DOHH2 (cell line): ENCODE measurements around the gene HERC4.
A peak's percentile ranks its signal among the peaks of the same experiment; 100 is the strongest.

ENCODE experiments used
- H3F3A ChIP-seq: fragments of 200-600 bp; sonication (generic), shearing (Covaris generic); 2 replicates; pipeline ENCODE4 v1.6.0; 2016; ENCODE audit warnings: antibody characterized with exemption, mild to moderate bottlenecking; ENCODE audit not compliant: control insufficient read depth, insufficient read depth
- H3K27ac ChIP-seq: fragments of 200-600 bp; sonication (generic); 2 replicates; pipeline ENCODE4 v1.5.1; 2014; ENCODE audit warnings: low read depth, mild to moderate bottlenecking, low read length, moderate library complexity
- H3K27me3 ChIP-seq: fragments of 200-600 bp; sonication (generic); 2 replicates; pipeline ENCODE4 v1.6.1; 2014; ENCODE audit warnings: mild to moderate bottlenecking, low read length, mixed read lengths; ENCODE audit not compliant: control insufficient read depth
- H3K36me3 ChIP-seq: fragments of 200-600 bp; sonication (generic); 2 replicates; pipeline ENCODE4 v1.6.1; 2014; ENCODE audit warnings: mild to moderate bottlenecking, low read length, moderate library complexity, mixed read lengths; ENCODE audit not compliant: control insufficient read depth
- H3K4me1 ChIP-seq: fragments of 200-600 bp; sonication (generic); 2 replicates; pipeline ENCODE4 v1.6.1; 2014; ENCODE audit warnings: mild to moderate bottlenecking, low read length, mixed read lengths; ENCODE audit not compliant: control insufficient read depth
- H3K4me2 ChIP-seq: fragments of 200-600 bp; sonication (generic); 2 replicates; pipeline ENCODE4 v1.6.0; 2014; ENCODE audit warnings: mild to moderate bottlenecking, low read length, moderate library complexity
- H3K4me3 ChIP-seq: fragments of 200-600 bp; sonication (generic); 2 replicates; pipeline ENCODE4 v1.5.1; 2014; ENCODE audit warnings: mild to moderate bottlenecking, low read length, mixed read lengths
- H3K79me2 ChIP-seq: fragments of 200-600 bp; sonication (generic); 2 replicates; pipeline ENCODE4 v1.6.1; 2014; ENCODE audit warnings: mild to moderate bottlenecking, low read length, mixed read lengths; ENCODE audit not compliant: control insufficient read depth
- H3K9me2 ChIP-seq: fragments of 200-600 bp; sonication (generic); replicated peaks from 2 replicates; pipeline ENCODE4 v1.6.1; 2014; ENCODE audit warnings: mild to moderate bottlenecking, low read length, mixed read lengths; ENCODE audit not compliant: control insufficient read depth
- H3K9me3 ChIP-seq: fragments of 200-600 bp; sonication (generic); 2 replicates; pipeline ENCODE4 v1.6.1; 2014; ENCODE audit warnings: antibody characterized with exemption, low read length, mixed read lengths; ENCODE audit not compliant: control insufficient read depth, insufficient read depth
- H4K20me1 ChIP-seq: fragments of 200-600 bp; sonication (generic); 2 replicates; pipeline ENCODE4 v1.6.0; 2014; ENCODE audit warnings: low read depth, mild to moderate bottlenecking, antibody characterized with exemption, low read length, moderate library complexity; ENCODE audit not compliant: control insufficient read depth, insufficient read depth
- CTCF ChIP-seq: fragments of 200-600 bp; sonication (generic); IDR thresholded peaks from one replicate; pipeline ENCODE4 v1.5.1; 2014; ENCODE audit warnings: antibody characterized with exemption, mild to moderate bottlenecking, low read depth, low read length; ENCODE audit not compliant: poor library complexity, severe bottlenecking
- EZH2phosphoT487 ChIP-seq: fragments of 200-600 bp; sonication (generic); IDR thresholded peaks from 2 replicates; pipeline ENCODE4 v1.6.1; 2017; ENCODE audit warnings: borderline replicate concordance, mild to moderate bottlenecking, antibody characterized with exemption, low read length, moderate library complexity, mixed read lengths

HERC4 gene

GRCh38 chr10:67903581-67903980 lies 171.5 kb downstream of the HERC4 start:
- Histone ChIP-seq H3K4me2 (no peak overlapping the region), H3F3A (no peaks in the 10 kb centered on the region), H3K4me3 (no peak overlapping the region), H3K4me1 (no peaks in the 10 kb centered on the region), H4K20me1 (no peaks in the 10 kb centered on the region), H3K27me3 (no peaks in the 10 kb centered on the region), H3K36me3 (peaks cover 77% of the 10 kb centered on the region), H3K9me3 (no peaks in the 10 kb centered on the region), H3K27ac (no peak overlapping the region), H3K9me2 (no peaks in the 10 kb centered on the region), H3K79me2 (peaks cover 58% of the 10 kb centered on the region)
- TF ChIP-seq EZH2phosphoT487 = no peak
- no peak for TF ChIP-seq CTCF

DNA sequence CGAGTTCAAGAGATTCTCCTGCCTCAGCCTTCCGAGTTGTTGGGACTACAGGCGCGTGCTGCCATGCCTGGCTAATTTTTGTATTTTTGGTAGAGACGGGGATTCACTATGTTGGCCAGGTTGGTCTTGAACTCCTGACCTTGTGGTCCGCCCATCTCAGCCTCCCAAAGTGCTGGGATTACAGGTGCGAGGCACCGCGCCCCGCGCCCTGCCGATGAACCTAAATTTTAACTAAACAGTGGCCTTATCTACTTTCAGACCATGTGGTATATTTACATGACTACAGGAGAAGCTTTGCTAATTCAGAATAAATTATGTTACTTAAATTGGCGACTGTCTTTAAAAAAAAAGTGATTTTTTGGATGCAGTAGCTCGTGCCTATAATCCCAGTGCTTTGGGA lies 181.4 kb downstream of the HERC4 start:
- TF ChIP-seq EZH2phosphoT487 = no peak
- no peak for TF ChIP-seq CTCF
- Histone ChIP-seq H3K79me2 (peaks cover 94% of the 10 kb centered on the region), H3F3A (peaks cover 2% of the 10 kb centered on the region; the same call in 1 of the 2 replicates), H3K9me3 (no peaks in the 10 kb centered on the region), H3K27ac (no peak overlapping the region), H3K4me3 (no peak overlapping the region), H3K36me3 (peaks cover 92% of the 10 kb centered on the region), H4K20me1 (peaks cover 3% of the 10 kb centered on the region; the same call in 1 of the 2 replicates), H3K27me3 (no peaks in the 10 kb centered on the region), H3K4me1 (no peaks in the 10 kb centered on the region), H3K4me2 (no peak overlapping the region), H3K9me2 (no peaks in the 10 kb centered on the region)

- TF ChIP-seq EZH2phosphoT487 (no peak), CTCF (no peak)
- H3K27me3 ChIP-seq = no peaks in the 10 kb centered on the region
- H3K79me2 ChIP-seq = peaks cover 53% of the 10 kb centered on the region
- no peaks in the 10 kb centered on the region for H3K9me3 ChIP-seq
- H3K9me2 ChIP-seq = no peaks in the 10 kb centered on the region
- peak overlapping the region; percentile 87 for H3K4me3 ChIP-seq
- H3K4me1 ChIP-seq = peaks cover 20% of the 10 kb centered on the region
- H4K20me1 ChIP-seq = peaks cover 7% of the 10 kb centered on the region; the same call in 1 of the 2 replicates
- peaks cover 17% of the 10 kb centered on the region for H3F3A ChIP-seq
- peaks cover 46% of the 10 kb centered on the region for H3K36me3 ChIP-seq
- H3K27ac ChIP-seq = peak overlapping the region; percentile 76
- peak overlapping the region; percentile 99 for H3K4me2 ChIP-seq
These were observed 190.0 kb downstream of the HERC4 start for GRCh38 chr10:67884842-67885670.
